Measurements from ENCODE around the gene NPDC1.

The NPDC1 gene

GRCh38 chr9:137018761-137019559 is 27.0 kb downstream of the NPDC1 start:
- ATAC-seq: no peak
- TF ChIP-seq POU6F1 (CRISPR knock-in tag; IDR thresholded peaks at IDR 0.05; ENCODE audit: borderline replicate concordance, low read depth) (no peak), ARNTL (CRISPR knock-in tag; IDR thresholded peaks at IDR 0.05; ENCODE audit: borderline replicate concordance, low read depth) (no peak), ZNF70 (CRISPR knock-in tag; IDR thresholded peaks at IDR 0.05) (no peak), ZNF565 (CRISPR knock-in tag; conservative IDR thresholded peaks at IDR 0.05; ENCODE audit: low read depth) (no peak), ZFP30 (CRISPR knock-in tag; IDR thresholded peaks at IDR 0.05) (no peak), CSRNP3 (CRISPR knock-in tag; IDR thresholded peaks at IDR 0.05) (no peak), TOX (CRISPR knock-in tag; IDR thresholded peaks at IDR 0.05; ENCODE audit: borderline replicate concordance) (no peak), ZC3H10 (CRISPR knock-in tag; IDR thresholded peaks at IDR 0.05) (no peak), PPARA (CRISPR knock-in tag; IDR thresholded peaks at IDR 0.05; ENCODE audit: borderline replicate concordance) (no peak), ESRRG (CRISPR knock-in tag; IDR thresholded peaks at IDR 0.05) (no peak), ISL1 (CRISPR knock-in tag; IDR thresholded peaks at IDR 0.05) (no peak), GLIS3 (CRISPR knock-in tag; IDR thresholded peaks at IDR 0.05) (no peak), RARB (CRISPR knock-in tag; IDR thresholded peaks at IDR 0.05) (no peak)

GRCh38 chr9:137017791-137018497 is 28.0 kb downstream of the NPDC1 start:
- ATAC-seq: no peak
- TF ChIP-seq PPARA (CRISPR knock-in tag; IDR thresholded peaks at IDR 0.05; ENCODE audit: borderline replicate concordance) (no peak), TOX (CRISPR knock-in tag; IDR thresholded peaks at IDR 0.05; ENCODE audit: borderline replicate concordance) (no peak), ARNTL (CRISPR knock-in tag; IDR thresholded peaks at IDR 0.05; ENCODE audit: borderline replicate concordance, low read depth) (no peak), ZNF8 (CRISPR knock-in tag; IDR thresholded peaks at IDR 0.05) (no peak), BACH2 (CRISPR knock-in tag; IDR thresholded peaks at IDR 0.05; ENCODE audit: borderline replicate concordance) (no peak), TSHZ2 (CRISPR knock-in tag; IDR thresholded peaks at IDR 0.05) (no peak), ZFP3 (CRISPR knock-in tag; IDR thresholded peaks at IDR 0.05) (no peak), TCF4 (CRISPR knock-in tag; IDR thresholded peaks at IDR 0.05; ENCODE audit: borderline replicate concordance) (no peak), ZFP30 (CRISPR knock-in tag; IDR thresholded peaks at IDR 0.05) (no peak), ZNF565 (CRISPR knock-in tag; conservative IDR thresholded peaks at IDR 0.05; ENCODE audit: low read depth) (no peak), PATZ1 (CRISPR knock-in tag; IDR thresholded peaks at IDR 0.05; ENCODE audit: borderline replicate concordance) (no peak), POU6F1 (CRISPR knock-in tag; IDR thresholded peaks at IDR 0.05; ENCODE audit: borderline replicate concordance, low read depth) (no peak), RARB (CRISPR knock-in tag; IDR thresholded peaks at IDR 0.05) (no peak), GLIS3 (CRISPR knock-in tag; IDR thresholded peaks at IDR 0.05) (no peak), ISL1 (CRISPR knock-in tag; IDR thresholded peaks at IDR 0.05) (no peak), CSRNP3 (CRISPR knock-in tag; IDR thresholded peaks at IDR 0.05) (no peak)

Measured in SK-N-SH treated with all-trans-retinoic acid at 6 μM for 48 hours (cell line).